ENCODE data around the gene SNX9. TPM values are rescaled to one million over a fixed set of nuclear protein-coding genes. Genes with fewer than 3 reads are reported as not detected.

Gene SNX9
- total and polyA plus RNA-seq, 2 donors (not counting 1 experiment from before 2014, with no cell fraction given) = 56.8 to 117 TPM

GRCh38 chr6:157809613-157810012, 13.4 kb upstream of the SNX9 start:
- H4K20me1 ChIP-seq (ENCODE audit: control insufficient read depth, extremely low read depth, insufficient read depth, low read length) = no peaks in the 10 kb centered on the region
- no peak overlapping the region for H3K9ac ChIP-seq (ENCODE audit: insufficient read depth, low read length)
- no peak overlapping the region for H3K4me3 ChIP-seq (replicated peaks in 1 of 4; ENCODE audit: control extremely low read depth in 1 of 4, insufficient read depth in 1 of 4, low read depth in 3 of 4, low read length in 4 of 4)
- TF ChIP-seq EZH2 (IDR thresholded peaks at IDR 0.05; ENCODE audit: low read length, missing control alignments) (no peak), CTCF (conservative IDR thresholded peaks at IDR 0.05 in 1 of 2, IDR thresholded peaks at IDR 0.05 in 1 of 2; ENCODE audit: low read depth in 1 of 2, low read length in 2 of 2) (no peak)
- no peak overlapping the region for H3K4me2 ChIP-seq (ENCODE audit: extremely low read depth, insufficient read depth, low read length)
- no peak overlapping the region for H2AFZ ChIP-seq (ENCODE audit: low read length)
- no peaks in the 10 kb centered on the region for H3K36me3 ChIP-seq (ENCODE audit: control insufficient read depth, insufficient read depth, low read length)
- H3K9me3 ChIP-seq (ENCODE audit: control insufficient read depth, insufficient read depth, low read depth, low read length) = no peaks in the 10 kb centered on the region
- H3K27me3 ChIP-seq (ENCODE audit: control insufficient read depth, insufficient read depth, low read length) = no peaks in the 10 kb centered on the region
- H3K4me1 ChIP-seq (ENCODE audit: control insufficient read depth, extremely low read depth, insufficient read depth, low read length) = peaks cover 15% of the 10 kb centered on the region
- no peak overlapping the region for H3K27ac ChIP-seq (ENCODE audit: insufficient read depth, low read length)
- H3K79me2 ChIP-seq (ENCODE audit: control insufficient read depth, insufficient read depth, low read length) = no peaks in the 10 kb centered on the region
- DNase-seq (ENCODE audit: low read depth in 2 of 2) = no peak

GRCh38 chr6:157811137-157811475, 11.9 kb upstream of the SNX9 start:
- H3K27ac ChIP-seq (ENCODE audit: insufficient read depth, low read length) = no peak overlapping the region
- no peak overlapping the region for H3K4me3 ChIP-seq (replicated peaks in 1 of 4; ENCODE audit: control extremely low read depth in 1 of 4, insufficient read depth in 1 of 4, low read depth in 3 of 4, low read length in 4 of 4)
- H3K9me3 ChIP-seq (ENCODE audit: control insufficient read depth, insufficient read depth, low read depth, low read length) = no peaks in the 10 kb centered on the region
- H3K79me2 ChIP-seq (ENCODE audit: control insufficient read depth, insufficient read depth, low read length) = no peaks in the 10 kb centered on the region
- H4K20me1 ChIP-seq (ENCODE audit: control insufficient read depth, extremely low read depth, insufficient read depth, low read length) = no peaks in the 10 kb centered on the region
- peaks cover 15% of the 10 kb centered on the region for H3K4me1 ChIP-seq (ENCODE audit: control insufficient read depth, extremely low read depth, insufficient read depth, low read length)
- DNase-seq (ENCODE audit: low read depth in 2 of 2) = no peak
- no peaks in the 10 kb centered on the region for H3K27me3 ChIP-seq (ENCODE audit: control insufficient read depth, insufficient read depth, low read length)
- no peak overlapping the region for H2AFZ ChIP-seq (ENCODE audit: low read length)
- no peaks in the 10 kb centered on the region for H3K36me3 ChIP-seq (ENCODE audit: control insufficient read depth, insufficient read depth, low read length)
- H3K4me2 ChIP-seq (ENCODE audit: extremely low read depth, insufficient read depth, low read length) = no peak overlapping the region
- H3K9ac ChIP-seq (ENCODE audit: insufficient read depth, low read length) = no peak overlapping the region
- TF ChIP-seq EZH2 (IDR thresholded peaks at IDR 0.05; ENCODE audit: low read length, missing control alignments) (no peak), CTCF (conservative IDR thresholded peaks at IDR 0.05 in 1 of 2, IDR thresholded peaks at IDR 0.05 in 1 of 2; ENCODE audit: low read depth in 1 of 2, low read length in 2 of 2) (no peak)

- TF ChIP-seq CTCF (conservative IDR thresholded peaks at IDR 0.05 in 1 of 2, IDR thresholded peaks at IDR 0.05 in 1 of 2; ENCODE audit: low read depth in 1 of 2, low read length in 2 of 2) (no peak), EZH2 (IDR thresholded peaks at IDR 0.05; ENCODE audit: low read length, missing control alignments) (no peak)
- DNase-seq (ENCODE audit: low read depth in 2 of 2) = peak; percentile 41 to 43
- Histone ChIP-seq H3K27me3 (ENCODE audit: control insufficient read depth, insufficient read depth, low read length) (no peaks in the 10 kb centered on the region), H3K27ac (ENCODE audit: insufficient read depth, low read length) (no peak overlapping the region), H3K9me3 (ENCODE audit: control insufficient read depth, insufficient read depth, low read depth, low read length) (no peaks in the 10 kb centered on the region), H3K9ac (ENCODE audit: insufficient read depth, low read length) (no peak overlapping the region), H3K79me2 (ENCODE audit: control insufficient read depth, insufficient read depth, low read length) (no peaks in the 10 kb centered on the region), H3K4me2 (ENCODE audit: extremely low read depth, insufficient read depth, low read length) (no peak overlapping the region), H3K4me1 (ENCODE audit: control insufficient read depth, extremely low read depth, insufficient read depth, low read length) (peaks cover 15% of the 10 kb centered on the region), H3K36me3 (ENCODE audit: control insufficient read depth, insufficient read depth, low read length) (no peaks in the 10 kb centered on the region), H4K20me1 (ENCODE audit: control insufficient read depth, extremely low read depth, insufficient read depth, low read length) (no peaks in the 10 kb centered on the region), H2AFZ (ENCODE audit: low read length) (no peak overlapping the region), H3K4me3 (replicated peaks in 1 of 4; ENCODE audit: control extremely low read depth in 1 of 4, insufficient read depth in 1 of 4, low read depth in 3 of 4, low read length in 4 of 4) (no peak overlapping the region)
Measured at GRCh38 chr6:157811476-157812173, 11.4 kb upstream of the SNX9 start.

All from fibroblast of lung (primary cell).